Anterior cingulate cortex (tissue), 58 donors: Measurements from ENCODE around the gene RHBDD3.
"Not testable (repeated sequence)": the region's sequence is repeated elsewhere in the genome, so short reads cannot be mapped to it uniquely, and the experiment has no call there.

Experiments used
- DNase-seq, 58 donors: peaks; one replicate each; lab custom pipeline; 2025; lab: John Stamatoyannopoulos, UW

The RHBDD3 gene

DNA sequence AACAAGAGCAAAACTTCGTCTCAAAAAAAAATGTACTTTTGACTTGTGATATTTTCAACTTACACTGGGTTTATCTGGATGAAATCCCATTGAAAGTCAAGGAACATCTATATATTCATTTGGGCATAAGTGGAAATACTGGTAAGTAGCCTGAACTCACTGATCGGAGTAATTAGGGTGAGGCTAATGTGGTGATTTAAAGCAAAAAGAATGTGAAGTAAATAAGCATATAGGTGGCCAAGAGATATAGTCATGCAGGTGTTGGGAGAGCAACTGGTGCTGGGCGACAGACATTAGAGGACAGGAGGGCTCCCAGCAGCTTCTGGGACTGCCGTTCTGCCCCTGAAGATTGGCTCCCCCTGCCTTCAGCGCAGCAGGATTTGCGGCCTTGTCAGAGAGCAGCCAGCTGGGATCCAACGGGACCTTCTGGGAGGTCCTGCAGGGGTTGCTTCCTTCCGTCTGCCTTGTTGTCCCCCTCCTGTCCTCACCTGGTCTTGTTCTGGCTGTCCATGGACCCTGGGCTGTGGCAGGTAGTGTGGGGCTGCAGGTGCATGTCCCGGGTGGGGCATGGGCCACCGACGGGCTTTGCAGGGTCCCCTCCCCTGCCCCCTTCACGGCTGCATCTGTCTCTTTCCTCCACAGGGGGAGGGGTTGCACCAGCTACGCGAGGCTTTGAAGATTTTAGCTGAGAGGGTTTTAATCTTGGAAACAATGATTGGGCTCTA, 14.1 kb downstream of the RHBDD3 start:
- DNase-seq: no peak

- no peak for DNase-seq
Measured at GRCh38 chr22:29251981-29252911, 15.5 kb downstream of the RHBDD3 start.

DNA sequence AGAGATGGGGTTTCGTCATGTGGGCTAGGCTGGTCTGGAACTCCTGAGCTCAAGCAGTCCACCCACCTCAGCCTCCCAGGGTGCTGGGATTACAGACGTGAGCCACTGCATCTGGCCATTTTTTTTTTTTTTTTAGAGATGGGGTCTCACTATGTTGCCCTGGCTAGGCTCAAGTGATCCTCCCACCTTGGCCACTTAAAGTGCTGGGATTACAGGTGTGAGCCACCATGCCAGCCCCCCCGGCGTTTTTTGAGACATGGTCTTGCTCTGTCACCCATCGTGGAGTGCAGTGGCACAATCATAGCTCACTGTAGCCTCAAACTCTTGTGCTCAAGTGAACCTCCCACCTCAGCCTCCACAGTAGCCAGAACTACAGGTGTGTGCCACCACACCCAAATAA, 16.5 kb downstream of the RHBDD3 start:
- no peak for DNase-seq

DNA sequence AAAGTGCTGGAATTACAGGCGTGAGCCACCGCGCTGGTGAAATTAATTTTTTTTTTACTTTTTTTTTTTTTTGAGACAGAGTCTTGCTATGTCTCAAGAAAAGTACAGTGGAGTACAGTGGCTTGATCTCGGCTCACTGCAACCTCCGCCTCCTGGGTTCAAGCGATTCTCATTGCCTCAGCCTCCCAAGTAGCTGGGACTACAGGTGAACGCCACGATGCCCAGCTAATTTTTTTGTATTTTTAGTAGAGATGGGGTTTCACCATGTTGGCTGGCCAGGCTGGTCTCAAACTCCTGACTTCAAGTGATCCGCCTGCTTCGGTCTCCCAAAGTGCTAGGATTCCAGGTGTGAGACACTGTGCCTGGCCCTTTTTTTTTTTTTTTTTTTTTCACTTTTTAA, 19.9 kb downstream of the RHBDD3 start:
- DNase-seq: not testable (repeated sequence)

DNA sequence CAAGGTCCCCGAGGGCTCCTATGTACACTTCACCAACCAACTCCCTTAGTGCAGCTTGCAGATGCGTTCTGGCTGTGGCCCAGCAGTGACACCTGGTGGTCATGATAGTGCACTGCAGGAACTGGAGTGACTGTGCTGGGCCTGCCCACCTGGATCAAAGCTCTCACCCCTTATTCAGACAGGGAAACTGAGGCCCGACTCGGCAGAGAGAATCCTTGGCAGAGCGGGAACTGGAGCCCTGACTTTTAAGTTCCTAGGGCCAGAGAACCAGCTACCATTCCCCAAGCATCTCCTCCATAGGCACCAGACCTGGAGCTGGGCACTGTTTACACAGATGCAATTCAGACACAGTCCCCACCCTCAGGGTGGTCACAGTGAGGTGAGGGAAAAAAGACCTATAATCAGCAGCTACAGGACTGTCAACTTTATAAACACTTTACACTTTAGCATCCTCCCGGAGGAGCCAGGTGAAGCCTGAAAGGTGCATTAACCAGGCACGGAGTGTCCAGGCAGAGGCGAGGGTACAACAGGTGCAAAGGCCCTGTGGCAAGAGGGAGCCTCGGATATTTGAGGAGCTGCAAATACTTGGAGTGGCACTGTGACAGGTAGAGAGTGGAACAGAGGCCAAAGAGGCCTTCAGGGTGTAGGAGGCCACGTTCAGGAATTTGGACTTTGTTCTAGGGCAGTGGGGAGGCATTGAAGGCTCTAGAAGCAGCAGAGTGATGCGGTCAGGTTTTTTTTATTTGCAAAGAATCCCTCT, 22.0 kb downstream of the RHBDD3 start:
- peak in 53 of 58 donors; percentile 13 to 84 (median 46) for DNase-seq

DNA sequence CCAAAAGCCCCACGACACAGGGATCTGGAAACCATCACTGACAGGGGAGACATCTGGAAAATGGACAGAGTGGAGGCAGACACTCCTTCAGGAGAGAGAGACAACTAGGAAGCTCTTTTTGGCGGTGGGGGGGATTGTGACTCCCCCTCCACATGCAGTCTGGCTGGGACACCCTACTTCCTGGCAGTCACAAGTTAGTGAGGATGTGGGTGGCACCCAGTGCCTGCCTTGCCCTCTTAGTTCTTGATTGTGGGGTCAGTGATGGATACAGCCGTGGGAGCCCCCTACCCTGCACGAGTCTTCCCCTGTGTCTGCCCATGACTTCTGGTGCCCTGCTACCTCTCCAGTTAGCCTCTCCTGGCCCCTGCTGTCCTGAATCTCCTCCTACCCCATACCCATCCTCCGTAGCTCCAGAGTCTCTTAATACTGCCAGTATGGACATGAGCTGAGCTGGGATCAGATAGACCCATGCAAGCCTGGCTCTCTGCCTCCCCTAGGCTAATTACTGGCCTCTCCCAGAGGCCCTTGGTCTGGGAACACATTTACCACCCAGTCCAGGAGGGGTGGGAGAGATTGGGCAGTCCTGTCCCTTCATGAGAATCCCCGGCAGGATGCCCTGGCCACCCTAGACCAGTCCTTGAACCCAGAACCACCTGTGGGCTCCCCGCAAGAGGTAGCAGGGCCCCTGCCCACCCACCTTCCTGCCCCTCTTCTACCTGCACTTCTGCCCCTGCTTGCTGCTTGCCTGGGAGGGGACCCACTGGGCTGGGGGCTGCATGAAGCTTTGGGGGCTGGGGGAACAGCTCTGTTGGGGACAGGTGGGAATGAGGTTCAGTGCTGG, 22.8 kb downstream of the RHBDD3 start:
- peak in 1 of 58 donors; percentile 24 for DNase-seq

- no peak for DNase-seq
Measured at GRCh38 chr22:29243874-29244446, 23.8 kb downstream of the RHBDD3 start.

GRCh38 chr22:29240481-29240880, 27.3 kb downstream of the RHBDD3 start:
- DNase-seq: not testable (repeated sequence)

DNA sequence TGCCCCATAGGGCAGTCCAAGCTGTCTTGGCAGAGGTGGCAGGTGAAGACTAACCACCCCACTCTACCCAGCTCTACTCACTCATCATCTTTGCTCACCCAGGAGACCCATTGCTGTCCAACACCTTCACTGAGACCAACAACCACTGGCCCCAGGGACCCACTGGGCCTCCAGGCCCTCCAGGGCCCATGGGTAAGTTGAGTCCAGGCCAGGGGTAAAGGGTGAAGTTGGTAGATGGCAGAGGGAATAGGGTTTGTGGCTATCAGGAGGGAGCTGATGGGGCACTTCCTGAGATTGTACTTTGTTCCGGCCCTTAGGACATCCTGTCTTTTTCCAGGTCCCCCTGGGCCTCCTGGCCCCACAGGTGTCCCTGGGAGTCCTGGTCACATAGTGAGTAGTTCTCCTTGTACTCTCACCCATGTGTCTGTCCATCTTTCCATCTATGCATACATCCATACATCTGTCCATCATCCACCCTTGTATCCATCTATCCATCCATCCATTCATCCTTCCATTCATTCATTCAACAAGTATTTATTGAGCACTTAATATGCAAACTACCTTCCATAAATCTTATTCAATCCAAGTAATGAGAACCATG, 34.4 kb downstream of the RHBDD3 start:
- DNase-seq: no peak

DNA sequence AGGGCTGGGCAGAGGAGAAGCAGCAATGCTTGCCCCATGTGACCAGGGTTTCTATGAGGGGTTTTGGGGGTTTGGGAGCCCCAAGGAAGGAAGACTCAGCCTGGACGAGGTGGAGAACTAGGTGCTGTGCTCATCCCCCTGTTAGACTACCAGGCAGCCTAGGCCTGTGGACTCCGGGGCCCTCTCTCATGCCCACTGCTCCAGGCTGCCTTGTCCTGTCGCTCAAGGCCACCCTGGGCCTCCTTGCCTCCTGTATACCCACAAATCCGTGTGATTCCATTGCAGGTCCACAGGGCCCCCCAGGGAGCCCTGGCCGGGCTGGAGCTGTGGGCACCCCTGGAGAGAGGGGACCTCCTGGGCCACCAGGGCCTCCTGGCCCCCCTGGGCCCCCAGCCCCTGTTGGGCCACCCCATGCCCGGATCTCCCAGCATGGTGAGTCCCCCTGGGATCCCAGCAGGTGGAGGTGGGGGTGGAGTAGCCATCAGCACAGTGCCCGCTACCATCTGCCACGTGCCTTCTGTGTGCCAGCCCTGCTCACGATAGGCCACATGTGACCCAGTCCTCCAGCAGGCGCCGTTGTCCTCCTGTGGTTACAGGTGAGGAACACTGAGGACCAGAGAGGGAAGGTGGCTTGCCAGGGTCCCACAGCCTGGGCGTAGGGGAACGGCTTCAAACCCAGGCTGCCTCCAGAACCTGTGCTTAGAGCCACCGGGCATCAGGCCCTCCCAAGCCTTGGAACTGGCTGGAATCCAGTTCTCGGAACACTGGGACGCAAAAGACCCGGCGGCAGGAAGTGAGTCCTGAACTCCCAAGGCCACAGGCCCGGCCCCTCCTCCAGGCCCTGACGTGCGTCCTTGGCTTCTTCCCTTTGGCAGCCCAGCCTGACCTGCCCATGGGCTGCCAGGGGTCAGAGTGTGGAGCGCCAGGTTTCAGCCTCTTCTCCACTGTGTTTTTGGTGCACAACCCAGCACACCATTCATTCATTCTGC, 35.5 kb downstream of the RHBDD3 start:
- peak in 17 of 58 donors; percentile 3 to 52 (median 24) for DNase-seq

GRCh38 chr22:29230972-29231875, 36.6 kb downstream of the RHBDD3 start:
- DNase-seq: no peak

DNA sequence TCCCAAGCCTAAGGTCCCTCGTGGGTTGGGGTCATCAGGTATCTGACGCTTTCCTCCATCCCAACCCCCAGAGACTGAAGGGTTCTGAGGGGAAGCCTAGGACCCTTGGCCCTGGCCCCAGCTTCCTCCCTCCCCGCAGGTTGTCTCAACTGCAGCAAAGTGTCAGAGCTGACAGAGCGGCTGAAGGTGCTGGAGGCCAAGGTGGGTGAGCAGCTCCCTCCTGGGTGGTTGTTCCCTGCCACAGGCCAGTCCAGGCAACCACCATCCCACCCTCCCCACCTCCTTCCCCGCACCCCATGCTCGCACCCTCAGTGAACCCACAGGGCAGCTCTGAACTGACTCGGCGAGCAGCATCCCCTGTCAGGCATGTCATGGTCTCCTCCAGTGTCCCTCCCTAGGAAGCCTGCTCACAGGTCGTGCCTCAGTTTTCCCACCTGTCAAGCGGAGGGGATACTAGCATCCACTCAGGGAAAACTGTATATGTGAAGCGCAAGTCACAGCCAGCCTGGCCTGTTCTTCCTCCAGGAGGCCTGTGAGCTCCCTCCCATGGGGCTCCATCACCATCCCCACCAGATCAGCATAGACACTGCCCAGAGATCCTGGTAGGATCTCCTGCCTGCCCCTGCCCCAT, 41.3 kb downstream of the RHBDD3 start:
- no peak for DNase-seq

- peak in 9 of 58 donors; percentile 7 to 56 (median 18) for DNase-seq
Measured at GRCh38 chr22:29225422-29226090, 42.2 kb downstream of the RHBDD3 start.

DNA sequence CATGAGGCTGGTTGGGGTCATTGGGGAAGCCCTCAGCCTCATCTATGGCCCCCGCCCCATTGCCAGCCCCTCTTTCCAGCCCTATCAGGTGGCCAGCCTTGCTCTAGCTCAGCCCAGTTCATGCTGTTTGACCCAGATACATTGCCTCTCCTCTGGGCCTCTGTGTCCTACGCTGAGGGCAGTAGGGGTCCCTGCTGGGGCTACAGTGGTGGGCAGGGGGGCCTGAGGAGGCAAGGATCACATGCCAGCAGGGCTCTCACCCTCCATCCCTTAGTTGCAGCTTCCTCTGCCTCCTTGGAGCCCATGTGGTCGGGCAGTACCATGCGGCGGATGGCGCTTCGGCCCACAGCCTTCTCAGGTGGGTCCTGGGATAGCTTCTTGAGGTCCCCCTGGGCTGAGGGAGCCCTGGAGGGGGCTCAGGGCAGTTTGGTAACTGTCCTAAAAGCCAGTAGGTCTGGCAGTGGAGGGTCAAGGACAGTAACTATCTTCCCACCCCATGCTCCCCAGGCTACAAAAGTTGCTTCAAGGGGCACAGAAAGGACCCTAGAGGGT, 42.8 kb downstream of the RHBDD3 start:
- no peak for DNase-seq

- DNase-seq: peak in 23 of 58 donors; percentile 15 to 66 (median 33)
Measured at GRCh38 chr22:29224121-29224858, 43.5 kb downstream of the RHBDD3 start.
